SK-N-DZ (cell line): ENCODE results near the gene SRPK2.
"Not testable (repeated sequence)": the region's sequence is repeated elsewhere in the genome, so short reads cannot be mapped to it uniquely, and the experiment has no call there.

Source experiments
- DNase-seq: peaks from one replicate; pipeline ENCODE4 v3.0.0-alpha.2; 2015; ENCODE audit warnings: low spot score

SRPK2 gene

DNA sequence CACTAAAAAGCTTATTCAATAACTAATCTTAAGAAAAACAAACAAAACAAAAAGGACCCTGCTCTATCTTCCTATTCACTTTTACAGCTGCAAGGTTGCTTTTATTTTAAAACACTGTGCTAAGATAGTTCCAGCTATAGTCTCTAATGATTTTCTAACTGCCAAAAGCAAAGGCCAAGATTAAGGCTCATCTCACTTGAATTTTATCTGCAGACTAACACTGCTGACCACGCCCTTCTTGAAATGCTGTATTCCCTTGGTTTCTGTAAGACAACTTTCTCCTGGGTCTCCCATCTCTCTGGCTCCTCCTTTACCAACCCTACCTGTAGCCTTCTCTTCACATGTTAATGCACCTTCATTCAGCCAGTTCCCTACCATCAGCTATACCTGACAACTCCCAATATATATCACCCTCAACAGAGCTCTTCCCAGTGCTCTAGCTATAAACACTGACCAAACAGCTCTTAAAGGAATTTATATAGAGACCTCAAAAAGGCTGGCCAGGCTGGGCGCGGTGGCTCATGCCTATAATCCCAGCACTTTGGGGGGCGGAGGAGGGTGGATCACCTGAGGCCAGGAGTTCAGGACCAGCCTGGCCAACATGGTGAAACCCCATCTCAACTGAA, 11.7 kb downstream of the SRPK2 start:
- no peak for DNase-seq

DNA sequence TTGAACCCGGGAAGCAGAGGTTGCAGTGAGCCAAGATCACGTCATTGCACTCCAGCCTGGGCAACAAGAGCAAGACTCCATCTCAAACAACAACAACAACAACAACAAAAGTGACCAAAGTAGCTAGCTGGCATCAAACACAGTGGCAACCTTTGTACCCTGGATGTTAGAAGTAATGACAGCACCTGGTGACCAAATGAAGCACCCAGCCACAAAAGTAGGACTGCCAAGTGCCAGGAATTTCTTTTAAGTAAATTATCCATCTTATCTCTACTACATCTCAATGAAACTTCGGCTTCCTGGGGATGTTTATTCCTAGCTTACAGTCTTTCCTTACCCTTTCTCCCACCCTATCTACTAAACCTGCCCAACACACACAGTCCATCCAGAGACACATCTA, 18.8 kb downstream of the SRPK2 start:
- DNase-seq: no peak

DNA sequence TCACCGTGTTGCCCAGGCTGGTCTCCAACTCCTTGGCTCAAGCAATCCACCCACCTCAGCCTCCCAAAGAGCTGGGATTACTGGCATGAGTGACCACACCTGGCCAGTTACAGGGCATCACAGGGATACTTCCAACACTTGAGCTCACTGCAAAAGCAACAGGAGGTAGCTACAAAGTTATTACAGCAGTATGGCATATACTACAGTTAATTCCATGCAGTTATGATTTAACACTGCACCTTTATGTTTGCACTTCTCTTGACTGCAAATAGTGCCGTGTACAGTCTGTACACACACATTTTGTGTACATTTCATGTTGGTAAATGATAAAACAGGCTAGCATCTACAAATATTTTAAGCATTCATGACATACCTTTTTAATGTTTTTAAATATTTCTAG, 21.3 kb downstream of the SRPK2 start:
- DNase-seq: no peak

DNA sequence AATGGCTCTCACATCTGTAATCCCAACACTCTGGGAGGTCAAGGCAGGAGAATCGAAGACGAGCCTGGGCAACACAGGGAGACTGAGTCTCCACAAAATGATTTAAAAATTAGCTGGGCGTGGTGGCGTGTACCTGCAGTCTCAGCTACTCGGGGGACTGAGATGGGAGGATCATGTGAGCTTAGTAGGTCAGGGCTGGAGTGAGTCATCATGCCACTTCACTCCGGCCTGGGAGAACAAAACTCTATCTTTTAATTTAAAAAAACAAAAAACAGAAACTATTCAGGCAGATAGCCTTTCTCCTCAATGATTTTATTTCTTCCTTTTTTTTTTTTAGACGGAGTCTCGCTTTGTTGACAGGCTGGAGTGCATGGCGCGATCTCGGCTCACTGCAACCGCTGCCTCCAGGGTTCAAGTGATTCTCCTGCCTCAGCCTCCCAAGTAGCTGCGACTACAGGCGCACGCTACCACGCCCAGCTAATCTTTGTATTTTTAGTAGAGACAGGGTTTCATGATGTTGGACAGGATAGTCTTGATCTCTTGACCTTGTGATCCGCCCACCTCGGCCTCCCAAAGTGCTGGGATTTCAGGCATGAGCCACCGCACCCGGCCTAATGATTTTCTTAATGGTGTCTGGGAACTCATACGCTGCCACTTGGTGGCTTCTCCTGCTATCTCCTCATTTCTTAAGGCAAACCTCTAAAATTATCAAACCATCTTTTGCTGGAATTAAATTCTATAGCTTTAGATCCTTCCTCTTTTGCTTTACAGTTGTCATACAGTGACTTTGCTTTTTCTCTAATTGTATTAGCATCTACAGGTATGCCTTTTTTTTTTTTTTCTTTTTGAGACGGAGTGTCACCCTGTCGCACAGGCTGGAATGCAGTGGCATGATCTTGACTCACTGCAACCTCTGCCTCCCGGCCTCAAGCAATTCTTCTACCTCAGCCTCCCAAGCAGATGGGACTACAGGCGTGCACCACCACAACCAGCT, 22.9 kb downstream of the SRPK2 start:
- DNase-seq: no peak

DNA sequence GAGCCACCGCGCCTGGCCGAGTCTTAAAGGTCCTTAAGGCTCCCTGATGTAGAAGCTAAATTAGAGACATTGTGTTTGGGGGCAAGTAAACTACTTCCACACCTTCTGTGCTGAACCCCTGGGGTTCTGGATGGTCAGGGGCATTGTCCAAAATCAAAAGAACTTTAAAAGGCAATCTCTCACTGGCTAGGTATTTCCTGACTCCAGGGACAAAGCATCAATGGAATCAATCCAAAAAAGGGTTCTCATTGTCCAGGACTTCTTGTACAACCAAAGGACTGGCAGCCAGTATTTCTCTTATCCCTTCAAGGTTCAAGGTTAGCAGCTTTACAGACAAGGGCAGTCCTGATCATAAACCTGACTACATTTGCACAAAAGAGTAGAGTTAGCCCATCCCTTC, 24.0 kb downstream of the SRPK2 start:
- DNase-seq: no peak

DNA sequence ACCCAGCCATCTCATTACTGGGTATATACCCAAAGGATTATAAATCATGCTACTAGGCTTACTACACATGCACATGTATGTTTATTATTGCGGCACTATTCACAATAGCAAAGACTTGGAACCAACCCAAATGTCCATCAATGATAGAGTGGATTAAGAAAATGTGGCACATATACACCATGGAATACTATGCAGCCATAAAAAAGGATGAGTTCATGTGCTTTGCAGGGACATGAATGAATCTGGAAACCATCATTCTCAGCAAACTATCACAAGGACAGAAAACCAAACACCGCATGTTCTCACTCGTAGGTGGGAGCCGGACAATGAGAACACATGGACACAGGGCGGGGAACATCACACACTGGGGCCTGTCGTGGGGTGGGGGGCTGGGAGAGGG, 25.1 kb downstream of the SRPK2 start:
- not testable (repeated sequence) for DNase-seq

DNA sequence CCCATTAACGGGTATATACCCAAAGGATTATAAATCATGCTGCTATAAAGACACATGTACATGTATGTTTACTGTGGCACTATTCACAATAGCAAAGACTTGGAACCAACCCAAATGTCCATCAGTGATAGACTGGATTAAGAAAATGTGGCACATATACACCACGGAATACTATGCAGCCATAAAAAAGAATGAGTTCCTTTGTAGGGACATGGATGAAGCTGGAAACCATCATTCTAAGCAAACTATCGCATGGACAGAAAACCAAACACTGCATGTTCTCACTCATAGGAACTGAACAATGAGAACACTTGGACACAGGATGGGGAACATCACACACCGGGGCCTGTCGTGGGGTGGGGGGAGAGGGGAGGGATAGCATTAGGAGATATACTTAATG, 26.0 kb downstream of the SRPK2 start:
- DNase-seq: not testable (repeated sequence)

DNA sequence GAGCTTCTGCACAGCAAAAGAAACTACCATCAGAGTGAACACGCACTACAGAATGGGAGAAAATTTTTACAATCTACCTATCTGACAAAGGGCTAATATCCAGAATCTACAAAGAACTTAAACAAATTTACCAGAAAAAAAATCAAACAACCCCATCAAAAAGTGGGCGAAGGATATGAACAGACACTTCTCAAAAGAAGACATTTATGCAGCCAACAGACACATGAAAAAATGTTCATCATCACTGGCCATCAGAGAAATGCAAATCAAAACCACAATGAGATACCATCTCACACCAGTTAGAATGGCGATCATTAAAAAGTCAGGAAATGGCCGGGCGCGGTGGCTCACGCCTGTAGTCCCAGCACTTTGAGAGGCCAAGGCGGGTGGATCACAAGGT, 26.7 kb downstream of the SRPK2 start:
- DNase-seq: not testable (repeated sequence)

DNA sequence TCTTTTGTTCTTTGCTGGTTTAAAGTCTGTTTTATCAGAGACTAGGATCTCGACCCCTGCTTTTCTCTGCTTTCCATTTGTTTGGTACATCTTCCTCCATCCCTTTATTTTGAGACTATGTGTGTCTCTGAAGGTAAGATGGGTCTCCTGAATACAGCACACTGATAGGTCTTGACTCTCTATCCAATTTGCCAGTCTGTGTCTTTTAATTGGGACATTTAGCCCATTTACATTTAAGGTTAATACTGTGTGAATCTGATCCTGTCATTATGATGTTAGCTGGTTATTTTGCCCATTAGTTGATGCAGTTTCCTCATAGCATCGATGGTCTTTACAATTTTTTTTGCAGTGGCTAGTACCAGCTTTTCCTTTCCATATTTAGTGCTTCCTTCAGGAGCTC, 28.6 kb downstream of the SRPK2 start:
- DNase-seq: not testable (repeated sequence)

DNA sequence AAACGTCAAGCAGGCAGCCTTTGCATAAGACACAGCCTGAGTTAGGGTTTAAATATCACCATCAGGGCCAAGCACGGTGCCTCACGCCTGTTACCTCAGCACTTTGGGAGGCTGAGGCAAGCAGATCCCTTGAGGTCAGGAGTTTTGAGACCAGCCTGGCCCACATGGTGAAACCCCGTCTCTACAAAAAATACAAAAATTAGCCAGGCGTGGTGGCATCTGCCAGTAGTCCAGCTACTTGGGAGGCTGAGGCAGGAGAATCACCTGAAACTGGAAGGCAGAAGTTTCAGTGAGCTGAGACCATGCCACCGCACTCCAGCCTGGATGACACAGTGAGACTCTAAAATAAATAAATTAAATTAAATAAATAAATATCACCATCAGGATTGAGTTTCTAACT, 33.0 kb downstream of the SRPK2 start:
- no peak for DNase-seq

DNA sequence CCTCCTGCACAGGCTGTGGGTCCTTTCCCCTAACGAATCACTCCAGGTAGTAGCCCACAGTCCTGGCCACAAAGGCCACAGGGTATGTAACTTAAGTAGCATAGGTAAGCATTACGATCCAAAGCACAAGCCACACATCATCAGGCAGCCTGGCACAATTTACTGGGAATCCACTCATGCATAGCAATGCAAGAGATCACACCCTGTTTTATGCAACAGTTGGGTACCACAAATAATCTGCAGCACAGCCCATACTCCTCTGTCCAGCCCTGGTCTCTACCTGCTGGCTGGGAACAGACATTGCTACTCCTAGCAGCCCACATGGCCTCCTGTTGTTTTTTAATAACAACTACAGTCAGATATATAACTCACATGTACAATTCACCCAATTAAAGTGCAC, 34.3 kb downstream of the SRPK2 start:
- no peak for DNase-seq

DNA sequence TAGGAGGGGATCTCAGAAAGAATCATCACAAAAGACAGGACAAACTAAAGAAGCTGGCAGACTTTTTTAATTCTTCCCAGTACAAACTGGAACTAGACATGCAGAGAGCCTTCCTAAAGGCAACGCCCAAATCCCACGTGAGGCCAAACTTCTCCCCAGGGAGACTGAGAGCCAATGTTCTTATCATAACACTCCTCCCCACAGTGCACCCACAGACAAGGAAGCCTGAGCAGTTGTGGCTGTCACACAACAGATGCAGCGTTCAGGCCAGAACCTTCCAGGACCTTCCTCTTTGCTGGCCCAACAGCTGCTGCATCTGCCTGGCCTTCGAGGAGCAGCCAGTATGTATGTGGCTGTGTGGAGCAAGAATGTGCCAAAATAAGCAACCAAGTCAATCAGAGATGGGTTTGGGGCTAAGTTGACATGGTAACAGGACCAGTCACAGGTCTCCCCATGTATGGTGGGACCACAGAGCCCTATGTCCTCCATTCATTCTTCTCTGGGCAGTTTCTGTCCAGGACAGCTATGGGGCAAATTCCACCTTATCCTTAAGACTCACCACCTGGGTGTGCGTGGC, 34.9 kb downstream of the SRPK2 start:
- DNase-seq: no peak

DNA sequence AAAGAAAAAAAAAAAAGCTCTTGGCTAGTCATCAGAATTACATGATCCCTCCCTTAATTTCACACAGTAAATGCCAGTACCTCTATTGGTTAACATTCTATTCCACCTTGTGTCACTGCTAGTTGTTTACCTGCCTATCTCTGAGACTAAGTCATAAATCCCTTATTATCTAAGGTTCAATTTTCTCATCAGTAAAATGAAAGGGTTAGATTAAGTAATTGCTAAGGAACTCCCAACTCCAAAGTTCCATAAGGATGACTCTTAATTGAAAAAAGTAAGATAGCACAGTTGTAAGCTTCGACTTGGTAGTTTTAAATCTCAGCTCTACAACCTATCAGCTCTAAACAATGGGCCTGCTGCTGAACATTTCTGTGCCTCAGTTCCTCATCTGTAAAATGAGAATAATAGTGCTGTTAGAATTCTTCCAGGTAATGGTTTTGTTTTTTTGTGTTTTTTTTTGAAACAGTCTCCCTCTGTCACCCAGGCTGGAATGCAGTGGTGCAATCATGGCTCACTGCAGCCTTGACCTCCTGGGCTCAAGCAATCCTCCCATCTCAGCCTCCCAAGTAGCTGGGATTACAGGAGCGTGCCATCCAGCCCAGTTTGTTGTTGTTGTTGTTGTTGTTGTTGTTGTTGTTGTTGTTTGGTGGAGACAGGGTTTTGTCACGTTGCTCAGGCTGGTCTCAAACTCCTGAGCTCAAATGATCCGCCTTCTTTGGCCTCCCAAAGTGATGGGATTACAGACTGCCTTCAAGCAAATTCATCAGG, 35.6 kb downstream of the SRPK2 start:
- DNase-seq: no peak

DNA sequence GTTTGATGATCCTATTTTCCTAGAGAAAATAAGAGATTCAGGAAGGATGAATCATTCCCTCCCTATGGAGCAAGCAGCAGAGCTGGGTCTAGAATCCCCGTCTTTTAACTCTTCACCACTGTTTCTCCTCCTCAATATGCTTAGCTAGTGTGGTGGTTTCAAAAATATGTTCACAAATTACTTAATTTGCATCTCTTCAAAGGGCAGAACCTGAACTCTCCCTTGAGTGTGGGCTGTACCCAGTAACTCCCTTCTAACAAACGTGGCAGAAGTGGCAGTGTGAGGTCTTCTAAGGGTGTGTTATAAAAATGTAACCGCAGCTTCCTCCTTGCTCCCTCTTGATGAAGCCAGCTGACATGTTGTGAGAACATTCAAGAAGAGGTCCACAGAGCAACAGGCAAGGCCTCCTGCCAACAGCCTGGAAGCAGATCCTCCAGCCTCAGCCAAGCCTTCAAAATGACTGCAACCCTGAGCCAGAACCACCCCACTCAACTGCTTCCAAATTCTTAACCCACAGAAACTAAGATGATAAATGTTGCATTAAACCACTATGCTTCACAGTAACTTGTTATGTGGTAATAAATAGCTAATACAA, 36.6 kb downstream of the SRPK2 start:
- DNase-seq: no peak

DNA sequence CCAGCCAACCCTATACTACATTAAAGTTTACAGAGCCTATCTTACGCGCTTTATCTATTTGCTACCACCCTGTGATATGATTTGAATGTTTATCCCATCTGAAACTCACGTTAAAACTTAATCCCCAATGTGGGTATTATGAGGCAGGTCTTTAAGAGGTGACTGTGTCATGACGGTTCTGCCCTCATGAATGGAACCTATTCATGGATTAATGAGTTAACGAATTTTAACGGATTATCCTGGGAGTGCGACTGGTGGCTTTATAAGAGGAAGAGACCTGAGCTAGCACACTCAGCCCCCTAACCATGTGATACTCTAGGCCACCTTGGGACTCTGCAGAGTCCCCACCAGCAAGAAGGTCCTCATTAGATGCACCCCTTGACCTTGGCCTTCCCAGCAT, 37.8 kb downstream of the SRPK2 start:
- DNase-seq: no peak

DNA sequence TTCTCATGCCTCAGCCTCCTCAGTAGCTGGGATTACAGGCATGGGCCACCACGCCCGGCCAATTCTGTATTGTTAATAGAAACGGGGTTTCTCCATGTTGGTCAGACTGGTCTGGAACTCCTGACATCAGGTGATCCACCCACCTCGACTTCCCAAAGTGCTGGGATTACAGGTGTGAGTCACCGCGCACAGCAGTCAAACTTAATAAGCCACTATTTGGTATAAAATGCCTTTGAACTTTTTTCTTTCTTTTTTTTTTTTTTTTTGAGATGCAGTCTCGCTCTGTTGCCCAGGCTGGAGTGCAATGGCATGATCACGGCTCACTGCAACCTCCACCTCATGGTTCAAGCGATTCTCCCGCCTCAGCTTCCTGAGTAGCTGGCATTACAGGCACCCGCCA, 40.5 kb downstream of the SRPK2 start:
- DNase-seq: not testable (repeated sequence)

DNA sequence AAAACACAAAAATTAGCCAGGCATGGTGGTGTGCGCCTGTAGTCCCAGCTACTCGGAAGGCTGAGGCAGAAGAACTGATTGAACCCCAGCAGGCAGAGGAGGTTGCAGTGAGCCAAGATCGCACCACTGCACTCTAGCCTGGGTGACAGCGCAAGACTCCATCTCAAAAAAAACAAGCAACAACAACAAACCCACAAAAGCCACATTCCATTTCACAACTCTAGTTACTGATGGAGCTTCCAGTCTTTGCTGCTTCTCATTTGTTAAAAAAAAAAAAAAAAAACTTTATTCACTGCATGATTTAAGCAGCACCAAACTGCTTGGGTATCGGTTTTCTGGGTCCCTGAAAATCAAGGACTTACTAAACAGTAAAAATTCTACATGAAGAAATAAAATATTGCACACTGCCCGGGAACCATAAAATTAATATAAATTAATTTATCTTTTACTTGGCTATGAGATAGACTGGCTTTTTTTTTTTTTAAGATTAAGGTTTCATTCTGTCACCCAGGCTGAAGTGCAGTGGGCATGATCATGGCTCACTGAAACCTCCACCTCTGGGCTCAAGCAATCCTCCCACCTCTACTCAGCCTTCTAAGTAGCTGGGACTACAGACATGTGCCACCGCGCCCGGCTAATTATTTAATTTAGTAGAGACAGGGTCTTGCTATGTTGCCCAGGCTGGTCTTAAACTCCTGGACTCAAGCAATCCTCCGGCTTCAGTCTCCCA, 42.0 kb downstream of the SRPK2 start:
- DNase-seq: no peak

DNA sequence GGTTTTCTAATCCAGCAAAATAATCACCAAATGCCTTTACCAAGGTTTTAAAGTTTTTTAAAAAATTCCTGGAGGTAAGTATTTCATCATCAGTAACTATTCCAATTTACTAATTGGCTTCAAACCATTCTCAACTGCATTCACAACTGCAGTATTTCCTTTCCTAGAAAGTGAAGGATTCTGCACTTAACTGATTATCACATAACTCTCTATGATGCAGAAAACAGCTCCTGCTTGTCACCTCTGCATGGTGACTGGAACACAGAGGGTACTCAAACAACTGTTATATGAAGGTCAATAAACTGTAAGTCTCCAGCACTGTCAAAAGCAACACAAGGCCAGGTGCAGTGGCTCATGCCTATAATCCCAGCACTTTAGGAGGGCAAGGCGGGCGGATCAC, 42.6 kb downstream of the SRPK2 start:
- DNase-seq: no peak

DNA sequence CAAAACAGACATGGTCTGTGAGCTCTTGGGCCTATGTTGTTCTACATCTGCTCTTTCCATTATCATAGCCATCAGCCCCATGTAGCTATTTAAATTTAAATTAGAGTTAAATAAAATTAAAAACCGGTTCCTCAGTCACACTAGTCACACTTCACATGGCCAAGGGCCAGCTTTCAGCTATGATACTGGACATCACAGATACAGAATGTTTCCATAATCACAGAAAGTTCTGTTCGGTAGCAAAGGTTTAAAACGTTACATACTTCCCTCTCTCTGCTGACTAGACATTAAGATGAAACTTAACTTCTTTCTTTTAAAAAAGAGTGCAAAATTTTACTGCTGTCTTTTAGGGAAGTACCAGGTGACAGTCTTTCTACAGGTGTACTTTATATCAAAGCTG, 43.0 kb downstream of the SRPK2 start:
- DNase-seq: no peak

DNA sequence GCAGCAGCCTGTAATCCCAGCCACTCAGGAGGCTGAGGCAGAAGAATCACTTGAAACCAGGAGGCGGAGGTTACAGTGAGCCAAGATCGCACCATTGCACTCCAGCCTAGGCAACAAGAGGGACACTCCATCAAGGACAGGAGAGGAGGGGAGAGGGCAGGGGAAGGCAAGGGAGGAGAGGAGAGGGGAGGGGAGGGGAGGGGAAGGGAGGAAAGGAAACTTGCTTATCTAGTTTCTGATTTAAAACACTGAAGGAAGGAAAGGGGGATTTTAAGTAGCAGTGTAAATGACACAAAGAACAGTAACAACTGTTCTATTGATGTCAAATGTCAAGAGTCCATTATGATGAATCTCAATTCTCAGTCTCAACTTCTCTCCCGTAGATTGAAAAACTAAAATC, 43.7 kb downstream of the SRPK2 start:
- DNase-seq: no peak
